ENCODE data around the gene FAM228A.
"Not testable (repeated sequence)": the region's sequence is repeated elsewhere in the genome, so short reads cannot be mapped to it uniquely, and the experiment has no call there.

The FAM228A gene

DNA sequence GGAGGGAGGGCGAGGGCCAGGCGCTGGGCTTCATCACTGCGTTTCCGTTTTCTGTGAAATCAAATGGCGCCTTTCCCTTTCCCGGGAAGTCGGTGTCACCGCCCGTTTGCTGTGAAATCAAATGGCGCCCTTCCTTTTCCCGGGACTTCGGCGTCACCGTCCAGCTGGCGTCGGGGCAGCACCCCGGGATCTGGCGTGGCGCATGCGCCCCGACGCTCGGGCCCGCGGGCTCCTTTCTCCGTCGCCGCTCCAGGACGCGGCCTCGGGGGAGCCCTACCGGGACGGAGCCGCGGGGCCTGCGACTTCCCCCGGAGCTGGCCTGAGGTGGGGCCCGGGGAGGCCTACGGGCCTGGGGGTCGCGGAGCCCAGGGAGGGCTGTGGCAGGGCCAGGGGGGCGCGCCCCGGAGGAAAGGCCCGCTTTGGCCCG is at the start of gene FAM228A:
Gene FAM228A (plus strand): TSS at position 203 of the 427 bp plus-strand sequence. CDS start 428 bp downstream, outside the sequence.
- no peak for DNase-seq

DNA sequence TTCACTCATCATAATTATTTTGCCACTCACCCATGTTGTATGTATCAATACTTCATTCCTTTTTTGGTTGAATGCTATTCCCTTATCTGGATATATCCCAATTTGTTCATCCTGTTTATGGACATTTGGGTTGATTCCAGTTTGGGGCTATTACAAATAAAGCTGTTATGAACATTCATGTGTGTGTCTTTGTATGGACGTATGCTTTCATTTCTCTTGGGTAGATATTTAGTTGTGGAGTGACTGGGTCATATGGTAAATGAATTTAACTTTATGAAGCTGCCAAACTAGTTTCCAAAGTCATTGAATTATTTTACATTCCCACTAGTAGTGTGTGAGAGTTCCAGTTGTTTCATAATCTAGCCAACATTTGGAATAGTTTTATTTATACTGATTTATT is 48.9 kb upstream of the FAM228A start:
- DNase-seq = no peak

DNA sequence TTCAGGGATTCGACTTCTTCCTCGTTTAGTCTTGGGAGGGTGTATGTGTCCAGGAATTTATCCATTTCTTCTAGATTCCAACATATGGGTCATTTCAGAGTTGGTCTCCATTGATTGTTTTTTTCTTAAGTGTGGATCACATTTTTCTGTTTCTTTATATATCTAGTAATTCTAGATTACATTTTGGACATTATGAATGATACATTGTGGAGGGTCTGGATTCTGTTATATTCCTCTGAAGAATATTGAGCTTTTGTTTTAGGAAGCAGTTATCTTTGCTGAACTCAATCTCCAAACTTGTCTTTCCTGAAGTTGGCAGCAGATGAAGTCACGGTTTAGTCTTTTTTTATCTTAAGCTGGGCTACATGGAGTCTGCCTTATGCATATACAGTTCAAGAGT is 42.3 kb upstream of the FAM228A start:
- DNase-seq = no peak

DNA sequence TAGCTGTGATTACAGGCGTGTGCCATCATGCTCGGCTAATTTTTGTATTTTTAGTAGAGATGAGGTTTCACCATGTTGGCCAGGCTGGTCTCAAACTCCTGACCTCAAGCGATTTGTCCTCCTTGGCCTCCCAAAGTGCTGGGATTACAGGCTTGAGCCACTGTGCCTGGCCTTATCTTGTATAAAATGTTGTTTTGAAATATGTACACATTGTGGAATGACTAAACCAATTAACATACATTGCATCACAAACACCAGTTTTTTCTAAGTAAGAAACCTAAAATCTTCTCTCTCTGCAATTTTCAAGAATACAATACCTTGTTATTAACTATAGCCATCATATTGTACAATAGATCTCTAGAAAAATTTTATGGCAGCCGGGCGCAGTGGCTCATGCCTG is 34.5 kb upstream of the FAM228A start:
- not testable (repeated sequence) for DNase-seq

DNA sequence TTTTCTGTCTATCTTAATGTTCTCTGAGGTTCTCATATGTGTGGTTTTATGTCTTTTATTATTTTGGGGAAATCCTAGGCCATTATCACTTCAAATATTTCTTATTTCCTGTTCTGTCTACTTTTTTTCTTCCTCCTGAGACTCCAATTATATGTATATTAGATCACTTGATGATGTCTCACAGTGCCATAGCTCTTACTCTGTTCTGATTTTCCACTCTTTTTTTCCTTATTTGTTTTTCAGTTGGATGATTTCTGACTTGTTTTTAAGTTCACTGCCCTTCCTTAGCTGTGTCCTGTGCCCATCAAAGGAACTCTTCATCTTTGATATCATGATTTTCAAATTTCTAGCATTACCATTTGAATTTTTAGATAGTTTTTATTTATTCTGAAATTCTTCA is 27.5 kb upstream of the FAM228A start:
- DNase-seq = no peak

DNA sequence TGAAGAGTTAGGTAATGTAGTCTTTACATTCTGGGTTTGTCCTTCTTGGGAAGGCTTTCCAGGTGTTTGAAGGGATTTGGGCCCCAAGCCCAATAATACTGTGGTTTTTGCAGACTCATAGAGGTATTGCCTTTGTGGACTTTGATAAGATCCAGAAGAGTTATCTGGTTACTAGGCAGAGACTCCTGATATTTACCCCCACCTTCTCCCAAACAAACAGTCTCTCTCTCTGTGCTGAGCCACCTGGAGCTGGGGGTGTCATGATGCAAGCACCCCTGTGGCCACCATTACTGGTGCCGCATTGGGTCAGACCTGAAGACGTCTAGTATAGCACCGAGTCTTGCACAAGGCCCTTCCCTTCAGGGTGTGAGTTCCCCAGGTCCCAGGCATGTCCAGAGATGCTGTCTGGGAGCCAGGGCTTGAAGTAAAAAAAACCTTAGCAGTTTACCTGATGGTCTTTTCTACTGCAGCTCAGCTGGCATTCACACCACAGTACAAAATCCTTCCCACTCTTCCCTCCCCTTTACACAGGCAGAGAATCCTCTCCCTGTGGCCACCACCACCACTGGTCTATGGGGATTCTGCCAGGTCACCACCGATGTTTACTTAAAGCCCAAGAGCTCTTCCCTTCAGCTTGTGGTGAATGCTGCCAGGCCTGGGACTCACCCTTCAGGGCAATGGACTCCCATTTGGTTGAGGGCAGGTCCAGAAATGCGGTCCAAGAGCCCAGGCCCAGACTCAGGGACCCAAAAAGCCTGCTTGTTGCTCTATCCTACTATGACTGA is 22.2 kb upstream of the FAM228A start:
- DNase-seq = no peak

DNA sequence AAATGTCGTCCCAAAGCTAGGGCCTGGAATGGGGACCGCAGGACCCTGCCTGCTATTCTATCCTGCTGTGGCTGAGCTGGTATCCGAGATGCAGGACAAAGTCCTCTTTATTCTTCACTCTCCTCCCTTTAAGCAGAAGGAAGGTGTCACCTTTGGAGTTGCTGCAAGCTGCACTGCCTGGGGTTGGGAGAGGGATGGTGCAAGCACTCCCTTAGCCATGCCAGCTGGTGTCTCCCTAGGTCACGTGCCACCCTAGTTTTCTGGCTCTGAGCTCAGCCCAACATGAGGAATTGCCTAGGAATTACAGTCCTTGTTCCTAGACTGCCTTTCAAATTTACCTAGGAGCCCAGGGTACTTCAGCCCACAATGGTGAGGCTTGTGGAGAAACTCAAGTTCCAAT is 21.4 kb upstream of the FAM228A start:
- DNase-seq = no peak

DNA sequence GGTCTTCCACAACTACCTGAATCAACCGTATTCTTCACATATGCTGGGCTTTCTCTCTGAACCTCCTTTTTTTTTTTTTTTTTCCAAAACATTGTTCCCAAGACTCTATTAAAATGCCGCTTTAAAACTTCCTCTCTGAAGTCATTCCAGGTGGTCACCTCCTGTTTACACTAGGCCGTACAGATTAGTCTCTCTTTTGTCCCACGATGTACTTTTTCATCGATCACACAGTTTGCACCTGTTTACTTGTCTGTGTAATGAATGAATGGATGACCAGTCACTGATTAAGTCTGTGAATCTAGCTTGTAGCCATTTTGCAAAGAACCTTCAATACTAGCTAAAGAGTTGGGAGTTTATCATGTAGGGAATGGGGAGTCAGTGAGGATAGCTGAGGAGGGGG is 16.7 kb upstream of the FAM228A start:
- no peak for DNase-seq

DNA sequence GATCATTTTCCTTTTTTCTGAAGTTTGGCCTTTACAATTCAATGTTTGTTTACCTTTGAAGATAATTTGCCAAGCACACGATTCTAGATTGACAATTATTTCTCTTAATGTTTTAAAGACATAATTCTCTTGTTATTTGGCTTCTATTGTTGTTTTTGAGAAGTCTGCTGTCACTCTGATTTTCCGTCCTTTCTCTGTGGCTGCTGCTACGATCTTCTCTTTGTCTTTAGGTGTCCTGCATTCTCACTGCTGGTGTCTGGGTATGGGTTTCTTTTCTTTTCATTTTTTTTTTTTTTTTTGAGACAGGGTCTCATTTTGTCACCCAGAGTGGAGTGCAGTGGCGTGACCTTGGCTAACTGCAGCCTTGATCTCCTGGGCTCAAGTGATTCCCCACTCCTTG is 15.1 kb upstream of the FAM228A start:
- no peak for DNase-seq

DNA sequence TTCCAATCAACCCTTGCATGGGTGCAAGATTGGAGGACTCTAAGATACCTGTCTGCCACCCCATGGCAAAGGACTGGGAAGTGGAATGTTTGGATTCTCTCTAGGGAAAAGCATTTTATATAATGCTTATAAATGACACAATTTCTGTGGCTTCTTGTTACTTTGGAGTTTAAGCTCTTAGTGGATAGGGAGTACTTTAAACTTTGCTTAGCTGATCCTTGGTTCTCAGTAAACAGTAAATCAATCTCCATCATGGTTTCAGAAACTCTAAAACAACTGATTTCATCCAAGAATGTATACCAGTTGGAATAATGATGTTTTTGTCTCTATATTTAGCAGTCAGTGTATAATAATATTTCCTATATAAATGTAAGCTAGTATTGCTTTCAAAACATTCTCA is 14.1 kb upstream of the FAM228A start:
- no peak for DNase-seq

DNA sequence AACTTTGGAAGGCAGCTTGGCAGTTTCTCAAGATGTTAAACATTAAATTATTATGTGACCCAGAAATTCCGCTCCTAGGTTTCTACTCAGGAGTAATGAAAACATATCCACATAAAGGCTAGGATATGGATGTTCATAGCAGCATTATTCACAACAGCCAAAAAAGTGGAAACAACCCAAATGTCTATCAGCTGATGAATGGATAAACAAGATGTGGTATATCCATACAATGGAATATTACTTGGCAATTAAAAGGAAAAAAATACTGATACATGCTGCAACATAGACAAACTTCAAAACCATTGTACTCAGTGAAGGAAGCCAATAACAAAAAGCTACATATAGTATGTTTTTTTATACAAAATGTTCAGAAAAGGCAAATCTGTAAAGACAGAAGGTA is 12.4 kb upstream of the FAM228A start:
- DNase-seq = no peak

DNA sequence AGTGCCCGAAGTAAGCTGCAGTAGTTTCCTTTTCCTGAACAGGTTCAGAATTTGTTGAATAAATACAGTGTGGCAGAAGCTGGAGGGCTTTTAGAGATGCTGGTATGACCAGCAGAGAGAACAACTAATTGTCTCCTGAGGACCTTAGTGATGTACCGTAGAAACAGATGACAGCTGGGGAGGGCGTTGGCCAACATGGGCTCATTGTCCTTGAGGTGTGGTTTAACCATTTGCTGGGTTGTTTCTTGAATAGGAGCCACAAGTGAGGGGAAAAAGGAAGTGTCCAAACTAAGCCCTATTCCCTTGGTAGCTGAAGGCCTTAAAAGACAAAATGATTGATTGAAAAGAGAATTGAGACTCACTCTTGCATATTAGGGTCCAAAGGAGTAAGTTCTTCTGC is 11.7 kb upstream of the FAM228A start:
- no peak for DNase-seq

DNA sequence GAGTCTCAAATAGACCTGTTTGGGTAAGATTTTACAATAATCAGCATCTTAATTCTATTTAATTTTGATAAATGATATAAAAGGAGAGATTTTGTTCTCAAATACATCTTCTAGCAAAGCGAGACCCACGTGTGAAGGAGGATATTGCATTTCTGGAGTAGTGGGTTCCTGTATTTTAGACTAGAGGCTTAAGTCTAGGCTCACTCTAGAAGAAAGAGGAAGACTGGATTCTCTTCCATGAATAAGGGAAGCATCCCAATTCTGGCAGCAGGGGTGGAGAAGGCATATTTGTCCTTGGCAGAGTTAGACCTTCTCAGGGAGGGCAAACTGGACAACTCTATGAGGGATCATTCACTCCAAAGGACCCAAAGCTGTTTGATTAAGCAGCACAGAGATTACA is 11.3 kb upstream of the FAM228A start:
- DNase-seq = no peak

DNA sequence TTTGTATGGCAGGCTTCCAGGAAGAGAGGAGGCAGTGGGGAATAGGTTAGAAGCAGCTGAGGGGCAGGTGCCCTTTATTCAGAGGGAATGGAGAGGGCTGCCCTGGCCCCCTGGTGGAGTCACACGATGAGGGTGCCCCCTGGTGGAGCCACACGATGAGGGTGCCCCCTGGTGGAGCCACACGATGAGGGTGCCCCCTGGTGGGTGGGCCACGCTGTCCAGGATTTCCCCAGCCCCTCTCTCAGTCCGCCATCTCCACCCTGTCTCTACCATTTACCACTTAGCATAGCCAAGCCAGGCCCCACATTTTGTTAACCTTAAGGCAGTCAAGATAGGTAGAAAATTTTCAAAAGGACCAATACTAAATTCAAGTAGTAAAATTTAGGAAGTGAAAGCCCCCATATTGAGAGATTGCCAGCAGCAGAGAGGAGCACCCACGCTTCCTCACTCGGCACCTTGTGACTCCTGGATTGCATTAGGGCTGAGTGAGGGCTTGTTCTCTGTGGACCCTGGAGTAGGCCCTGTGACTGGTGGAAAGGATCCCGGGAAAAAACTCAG is 10.4 kb upstream of the FAM228A start:
- DNase-seq = no peak

DNA sequence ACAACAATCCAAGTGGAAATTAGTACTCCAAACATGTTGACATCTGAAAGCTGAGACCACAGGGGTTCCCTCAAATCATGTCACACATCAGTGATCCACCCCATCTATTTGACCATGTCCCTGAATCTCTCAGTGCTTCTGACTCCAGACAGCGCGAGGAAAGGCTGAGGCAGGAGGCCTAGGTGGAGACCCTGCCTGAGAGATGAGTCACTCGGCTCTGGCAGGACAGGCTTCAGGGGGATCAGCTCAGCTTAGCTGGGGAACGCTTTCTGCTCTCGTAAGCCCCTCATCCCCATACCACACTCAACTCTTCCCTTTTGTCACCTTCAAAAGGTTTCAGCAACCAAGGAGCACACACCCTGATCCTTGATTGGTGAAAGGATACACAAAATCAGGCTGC is 5.8 kb upstream of the FAM228A start:
- DNase-seq = no peak

DNA sequence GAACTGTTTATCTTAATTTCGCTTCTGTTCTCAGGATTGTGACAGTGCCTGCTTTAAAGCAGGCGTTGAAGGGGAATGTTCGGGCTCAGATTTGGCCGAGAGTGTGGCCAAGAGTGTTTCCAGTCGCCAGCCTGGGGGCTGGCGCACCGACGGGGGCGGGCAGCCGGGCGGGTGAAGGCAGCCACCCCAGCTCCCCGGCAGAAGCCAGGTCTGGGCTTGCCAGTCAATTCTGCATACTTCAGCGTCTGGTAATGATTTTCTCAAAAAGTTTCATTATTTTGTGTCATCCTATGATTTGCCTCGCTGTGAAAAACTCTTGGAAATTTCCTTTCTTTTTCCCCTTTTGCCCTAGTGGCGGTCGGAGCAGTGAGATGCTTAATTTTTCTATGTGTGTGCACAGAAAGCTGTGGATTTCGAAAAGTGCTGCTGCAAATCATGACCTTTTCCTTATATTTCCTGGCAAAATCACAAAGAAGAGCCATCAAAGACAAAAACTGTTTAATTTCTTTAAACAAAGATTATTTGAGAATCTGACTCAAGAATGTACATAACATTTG is 856 bp downstream of the FAM228A start:
- no peak for DNase-seq

DNA sequence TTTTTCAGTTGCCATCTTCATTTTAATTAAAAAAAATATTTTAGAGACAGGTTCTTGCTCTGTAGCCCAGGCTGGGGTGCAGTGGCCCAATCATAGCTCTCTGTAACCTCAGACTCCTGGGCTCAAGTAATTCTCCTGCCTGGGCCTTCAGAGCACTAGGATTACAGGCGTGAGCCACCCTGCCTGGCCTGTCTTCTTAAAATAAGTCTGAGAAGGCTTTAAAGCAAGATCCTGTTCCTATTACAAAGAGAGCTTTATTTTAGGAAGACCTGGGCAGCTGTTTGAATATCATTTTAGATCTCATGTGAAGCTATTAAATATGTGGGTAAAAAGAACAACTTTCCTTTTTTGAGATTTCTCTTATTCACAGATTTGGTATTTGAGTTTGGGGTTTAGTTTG is 1.5 kb downstream of the FAM228A start:
- DNase-seq = no peak

DNA sequence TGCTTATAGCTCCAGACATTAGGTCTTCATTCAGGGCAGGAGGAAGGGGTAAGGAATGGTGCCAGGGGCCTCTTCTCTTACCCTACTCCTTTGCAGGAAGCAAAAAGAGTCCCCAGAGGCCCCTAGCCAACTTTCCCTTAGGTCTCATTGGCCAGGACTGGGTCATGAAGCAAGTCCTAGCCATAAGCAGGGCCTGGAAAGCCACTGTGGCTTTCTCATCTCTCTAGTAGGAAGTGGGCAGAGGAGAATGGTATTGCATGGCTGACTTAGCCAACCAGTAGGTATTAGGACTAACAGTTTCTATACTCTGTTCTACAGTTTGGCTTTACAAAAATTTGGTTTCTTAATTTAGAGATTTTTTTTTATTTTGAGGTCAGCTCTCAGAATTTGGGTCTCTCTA is 4.8 kb downstream of the FAM228A start:
- DNase-seq = no peak

DNA sequence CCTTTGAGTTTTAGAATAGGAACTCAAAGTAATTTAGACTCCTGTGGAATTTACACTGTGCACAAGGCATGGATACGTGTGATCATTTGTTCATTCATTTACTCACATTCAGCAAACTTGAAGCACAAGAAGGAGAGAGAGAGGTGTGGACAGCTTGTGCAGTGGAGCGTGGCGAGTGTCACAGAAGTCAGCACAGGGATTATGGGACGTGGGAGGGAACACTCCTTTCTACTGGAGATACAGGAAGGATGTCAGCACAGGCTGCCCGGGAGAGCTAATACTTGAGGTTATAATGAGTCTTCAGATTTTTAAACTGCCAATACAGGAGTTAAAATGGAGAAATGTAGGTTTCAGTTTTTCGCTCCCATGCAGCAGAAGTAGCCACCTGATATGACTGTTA is 7.0 kb downstream of the FAM228A start:
- DNase-seq = no peak

DNA sequence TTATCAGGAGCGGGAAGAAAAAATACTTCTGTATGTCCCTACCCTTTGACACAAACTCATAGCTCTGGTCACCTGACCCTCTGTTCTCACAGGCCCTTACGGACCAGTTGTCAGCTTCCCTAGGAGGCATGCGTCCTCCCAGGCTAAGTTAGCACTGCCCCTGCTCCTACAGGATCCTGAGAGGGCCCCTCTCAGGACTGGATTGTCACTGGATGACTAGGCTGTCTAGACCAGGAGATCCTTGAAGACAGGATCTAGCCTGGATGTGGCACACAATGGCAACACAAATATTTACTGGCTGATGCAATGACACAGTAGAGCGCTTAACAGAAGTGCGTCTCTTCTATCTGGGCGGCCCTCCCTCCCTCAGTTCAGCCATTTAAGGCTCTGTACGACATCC is 7.7 kb downstream of the FAM228A start:
- DNase-seq = no peak

DNA sequence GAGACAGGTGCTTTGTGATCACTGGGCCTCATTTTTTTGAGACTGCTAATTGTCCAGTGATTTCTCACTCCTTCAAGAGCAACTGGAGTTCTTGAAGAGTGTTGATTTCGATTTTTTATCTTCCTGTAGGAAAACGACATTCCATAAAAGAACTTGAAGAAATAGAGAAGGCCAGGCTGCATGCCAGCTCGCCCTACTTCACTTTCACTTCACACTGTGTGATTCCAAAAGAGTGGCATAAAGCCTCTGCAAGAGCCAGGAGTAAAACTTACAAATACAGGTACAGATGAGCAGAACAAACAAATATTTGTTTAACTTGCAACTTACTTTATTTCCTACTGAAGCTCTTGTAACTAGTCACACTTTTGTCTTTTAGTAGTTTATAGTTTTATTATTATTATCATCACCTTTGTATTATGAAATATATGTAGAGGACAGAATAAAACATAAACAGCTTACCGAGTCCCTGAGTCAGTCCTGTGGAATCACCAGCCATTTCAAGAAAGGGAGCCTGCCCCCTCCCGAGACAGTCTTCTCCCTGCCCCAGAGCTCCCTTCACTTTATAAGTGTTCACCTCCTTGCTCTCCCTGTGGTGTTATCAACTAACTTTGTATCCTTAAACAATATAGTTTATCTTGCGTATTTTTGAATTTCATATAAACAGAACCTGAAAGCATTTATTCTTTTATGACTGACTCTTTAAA is 8.7 kb downstream of the FAM228A start:
- DNase-seq = no peak

DNA sequence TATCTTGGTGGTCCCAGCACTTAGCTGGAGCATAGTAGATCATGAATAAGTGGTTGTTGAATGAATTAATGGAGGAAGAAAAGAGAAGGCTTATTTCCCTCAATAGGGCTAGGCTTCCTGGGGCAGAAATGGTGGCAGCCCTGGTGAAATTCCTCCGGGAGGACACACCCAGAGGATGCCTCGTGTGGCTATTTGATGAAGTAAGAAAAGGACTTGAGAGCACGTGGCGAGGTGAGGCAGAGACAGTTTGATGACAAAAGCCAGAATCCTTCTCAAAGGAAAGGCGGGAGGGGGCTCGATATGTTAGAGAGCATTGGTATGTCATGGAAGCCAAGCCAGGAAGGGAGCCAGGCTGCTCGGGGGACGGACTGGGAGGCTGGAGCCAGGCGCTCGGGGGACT is 14.7 kb downstream of the FAM228A start:
- no peak for DNase-seq

DNA sequence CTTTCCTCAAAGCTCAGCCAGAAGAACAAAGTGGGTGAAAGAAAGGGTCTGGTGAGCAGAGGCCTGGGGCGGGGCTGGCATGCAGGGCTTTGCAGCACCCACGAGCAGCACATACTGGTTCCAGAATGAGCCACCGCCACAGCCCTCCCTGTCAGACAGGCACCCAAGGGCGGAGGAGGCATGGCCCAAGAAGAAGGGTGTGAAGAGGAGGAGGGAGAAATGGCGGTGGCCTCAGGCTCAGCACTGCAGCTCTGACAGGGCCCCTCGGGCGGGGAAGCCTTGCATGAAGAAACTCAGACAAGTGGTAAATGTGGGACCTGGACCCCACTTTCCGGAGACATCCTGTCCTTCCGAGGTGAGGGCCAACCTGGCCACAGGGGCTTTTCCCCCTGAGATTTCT is 15.7 kb downstream of the FAM228A start:
- no peak for DNase-seq

DNA sequence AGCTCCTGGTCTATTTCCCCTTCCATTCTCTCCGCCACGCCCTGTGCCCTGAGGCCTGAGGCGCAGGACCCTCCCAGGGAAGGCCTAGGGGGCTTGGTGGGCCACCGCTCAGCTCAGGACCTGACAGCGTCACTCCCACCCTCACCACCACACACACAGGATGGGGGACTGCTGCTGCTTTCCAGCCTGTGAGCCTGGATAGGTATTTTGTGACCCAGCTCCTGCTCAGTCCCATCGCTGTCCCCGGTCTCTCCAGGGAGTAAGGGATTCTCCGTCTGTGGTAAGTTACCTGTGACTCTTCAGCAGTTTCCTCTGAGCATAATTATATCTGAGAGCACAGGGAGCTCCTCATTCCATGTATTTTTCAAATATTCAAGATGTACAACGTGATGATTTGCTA is 16.3 kb downstream of the FAM228A start:
- DNase-seq = no peak

Measured in cortex of kidney (tissue), 1 donor.